HG03571 (cell line): ENCODE results near the gene ZFYVE1.
A peak's percentile ranks its signal among the peaks of the same experiment; 100 is the strongest.
"Not testable (repeated sequence)": the region's sequence is repeated elsewhere in the genome, so short reads cannot be mapped to it uniquely, and the experiment has no call there.

Source experiments
- ATAC-seq: cut with Tn5 transposase; IDR thresholded peaks from one replicate; pipeline ENCODE4 v1.9.1; 2021; ENCODE audit not compliant: unreplicated experiment

Gene ZFYVE1

GRCh38 chr14:73026845-73027542 is at the start of gene ZFYVE1:
ZFYVE1 (minus strand) TSS chr14:73027106; CDS start chr14:73024508, 2,598 bp downstream.
- peak; percentile 93 for ATAC-seq

GRCh38 chr14:73069585-73069984 is 42.7 kb upstream of the ZFYVE1 start:
- ATAC-seq, result no peak

GRCh38 chr14:73058922-73059673 is 32.2 kb upstream of the ZFYVE1 start:
- peak; percentile 7 for ATAC-seq

GRCh38 chr14:73058224-73058921 is 31.5 kb upstream of the ZFYVE1 start, which contains the start of gene RBM25:
RBM25 (plus strand) TSS chr14:73058534; CDS start chr14:73071642, 13,108 bp downstream.
- peak; percentile 89 for ATAC-seq

- ATAC-seq, result no peak
These were observed 31.0 kb upstream of the ZFYVE1 start for GRCh38 chr14:73057944-73058223.

GRCh38 chr14:73055251-73055650 is 28.3 kb upstream of the ZFYVE1 start:
- ATAC-seq, result no peak

- no peak for ATAC-seq
These were observed 22.5 kb upstream of the ZFYVE1 start for GRCh38 chr14:73049428-73049827.

- no peak for ATAC-seq
These were observed 20.9 kb upstream of the ZFYVE1 start for GRCh38 chr14:73047808-73048207.

- ATAC-seq, result not testable (repeated sequence)
These were observed 10.0 kb upstream of the ZFYVE1 start for GRCh38 chr14:73036706-73037450.

- no peak for ATAC-seq
These were observed 1.1 kb upstream of the ZFYVE1 start for GRCh38 chr14:73027984-73028383.

- no peak for ATAC-seq
These were observed 640 bp upstream of the ZFYVE1 start for GRCh38 chr14:73027546-73027945.

GRCh38 chr14:73026243-73026844 is 562 bp downstream of the ZFYVE1 start:
- ATAC-seq, result no peak

- no peak for ATAC-seq
These were observed 1.4 kb downstream of the ZFYVE1 start for GRCh38 chr14:73025544-73025943.

- ATAC-seq, result no peak
These were observed 4.9 kb downstream of the ZFYVE1 start for GRCh38 chr14:73022051-73022450.

GRCh38 chr14:73016011-73016410 is 10.9 kb downstream of the ZFYVE1 start:
- ATAC-seq, result not testable (repeated sequence)

- ATAC-seq, result not testable (repeated sequence)
These were observed 11.4 kb downstream of the ZFYVE1 start for GRCh38 chr14:73015552-73015951.

- ATAC-seq, result no peak
These were observed 12.8 kb downstream of the ZFYVE1 start for GRCh38 chr14:73014105-73014504.

GRCh38 chr14:73011189-73011588 is 15.7 kb downstream of the ZFYVE1 start:
- ATAC-seq, result not testable (repeated sequence)

GRCh38 chr14:73008501-73008900 is 18.4 kb downstream of the ZFYVE1 start:
- no peak for ATAC-seq

GRCh38 chr14:73007835-73008234 is 19.1 kb downstream of the ZFYVE1 start:
- ATAC-seq, result no peak

GRCh38 chr14:73004641-73005040 is 22.3 kb downstream of the ZFYVE1 start:
- ATAC-seq, result not testable (repeated sequence)
